Lung (tissue), 12 donors: ENCODE measurements around the gene CDH4. TPM values are rescaled to one million over a fixed set of nuclear protein-coding genes. Genes with fewer than 3 reads are reported as not detected.

Source experiments
- ATAC-seq: fragments of 200-7000 bp; cut with Tn5 transposase; one replicate; pipeline ENCODE4 v1.9.1; 2020; ENCODE audit warnings: moderate number of reproducible peaks; ENCODE audit not compliant: insufficient read depth, low FRiP score
- DNase-seq, 3 donors: peaks; one replicate each; pipeline ENCODE4 v3.0.0-alpha.2; 2013 to 2017
- H3K27ac ChIP-seq, 2 donors: one replicate each; pipeline ENCODE4 v1.5.1; 2013; ENCODE audit warnings: mild to moderate bottlenecking in 2 of 2, moderate library complexity in 2 of 2, control low read depth in 1 of 2, inconsistent platforms in 1 of 2, low read depth in 1 of 2, low read length in 1 of 2
- H3K27me3 ChIP-seq, 3 donors: one replicate each; pipeline ENCODE4 v1.5.1; 2013; ENCODE audit warnings: low read length in 2 of 3; ENCODE audit not compliant: control insufficient read depth in 3 of 3, insufficient read depth in 3 of 3
- H3K36me3 ChIP-seq, 4 donors: one replicate each; pipeline ENCODE4 v1.5.1; 2013; ENCODE audit warnings: low read length in 4 of 4, mild to moderate bottlenecking in 1 of 4, moderate library complexity in 1 of 4; ENCODE audit not compliant: control insufficient read depth in 4 of 4, insufficient read depth in 4 of 4
- H3K4me1 ChIP-seq, 5 donors: one replicate each; pipeline ENCODE4 v1.5.1; 2013; ENCODE audit warnings: low read length in 5 of 5, mild to moderate bottlenecking in 2 of 5, moderate library complexity in 1 of 5; ENCODE audit not compliant: control insufficient read depth in 5 of 5, insufficient read depth in 5 of 5
- H3K4me3 ChIP-seq: one replicate; pipeline ENCODE4 v1.5.1; 2013; ENCODE audit warnings: mild to moderate bottlenecking, control low read depth, moderate library complexity
- H3K9ac ChIP-seq, 2 donors: one replicate each; pipeline ENCODE4 v1.5.1; 2013; ENCODE audit warnings: low read length in 2 of 2, control low read depth in 1 of 2; ENCODE audit not compliant: insufficient read depth in 1 of 2
- H3K9me3 ChIP-seq, 4 donors: one replicate each; pipeline ENCODE4 v1.5.1; 2013; ENCODE audit warnings: low read length in 3 of 4, mild to moderate bottlenecking in 1 of 4, moderate library complexity in 1 of 4; ENCODE audit not compliant: control insufficient read depth in 4 of 4, insufficient read depth in 3 of 4
- CTCF ChIP-seq: IDR thresholded peaks from 2 replicates; pipeline ENCODE4 v1.5.1; 2012; ENCODE audit warnings: mild to moderate bottlenecking; ENCODE audit errors: control extremely low read depth, extremely low read depth
- WGBS, 2 donors: extraction: QIAGEN DNeasy Blood & Tissue Kit; methylation state at CpG; one replicate each; pipeline ENCODE4 v1.1.7; 2013; 5-methylcytosine and 5-hydroxymethylcytosine counted together
- polyA plus RNA-seq, 2 donors: library from polyadenylated mRNA; stranded (reverse); fragments of 200-250 nt; gene quantifications; one replicate each; pipeline ENCODE4 v1.2.1, GENCODE V29; 2013
- total RNA-seq, 2 donors: library from RNA; depleted of rRNA in 1 of 2; stranded (reverse); fragments of >200 nt in 1 of 2; gene quantifications; one replicate each; pipeline ENCODE4 v1.2.1, GENCODE V29; 2014 to 2021
- donor health status: control.
- donor health status: control.
- donor health status: Bipolar disorder and iron deficiency.
- donor health status: healthy.
- donor health status: DM: yes; HTN: yes; CAD: no.

The CDH4 gene
- total and polyA plus RNA-seq, 4 donors, result 0.10 to 2.1 (median 0.34) TPM

GRCh38 chr20:61361501-61361900 is 109.4 kb downstream of the CDH4 start:
- no peaks in the 10 kb centered on the region for H3K4me1 ChIP-seq
- no peak for TF ChIP-seq CTCF
- WGBS, 2 donors, result 91 to 93% methylated on average over 14 of the region's 14 CpGs
- H3K9me3 ChIP-seq, result peaks cover 0 to 5% (median 0%) of the 10 kb centered on the region in 4 donors
- H3K4me3 ChIP-seq, result no peak overlapping the region
- DNase-seq (no peak), ATAC-seq (no peak)
- H3K9ac ChIP-seq, result no peak overlapping the region
- no peaks in the 10 kb centered on the region for H3K36me3 ChIP-seq
- H3K27me3 ChIP-seq, result peaks cover 0 to 14% (median 0%) of the 10 kb centered on the region in 3 donors
- H3K27ac ChIP-seq, result no peak overlapping the region

- Histone ChIP-seq H3K4me3 (no peak overlapping the region), H3K9ac (no peak overlapping the region), H3K27me3 (peaks cover 0 to 4% (median 0%) of the 10 kb centered on the region in 3 donors), H3K4me1 (no peaks in the 10 kb centered on the region), H3K9me3 (peaks cover 0 to 5% (median 0%) of the 10 kb centered on the region in 4 donors), H3K27ac (no peak overlapping the region), H3K36me3 (no peaks in the 10 kb centered on the region)
- no peak for ATAC-seq
- DNase-seq, result no peak
- 83 to 89% methylated on average over 5 of the region's 5 CpGs for WGBS, 2 donors
- no peak for TF ChIP-seq CTCF
Observed at GRCh38 chr20:61364147-61364546, 112.1 kb downstream of the CDH4 start.

GRCh38 chr20:61366914-61367313 is 114.9 kb downstream of the CDH4 start:
- DNase-seq (no peak), ATAC-seq (no peak)
- Histone ChIP-seq H3K36me3 (no peaks in the 10 kb centered on the region), H3K27me3 (no peaks in the 10 kb centered on the region), H3K4me3 (no peak overlapping the region), H3K4me1 (no peaks in the 10 kb centered on the region), H3K9me3 (peaks cover 0 to 5% (median 0%) of the 10 kb centered on the region in 4 donors), H3K9ac (no peak overlapping the region), H3K27ac (no peak overlapping the region)
- no peak for TF ChIP-seq CTCF
- WGBS, 2 donors, result 72% methylated on average over 11 of the region's 11 CpGs
